ENCODE data around the gene MTX1.
A peak's percentile ranks its signal among the peaks of the same experiment; 100 is the strongest.
"Not testable (repeated sequence)": the region's sequence is repeated elsewhere in the genome, so short reads cannot be mapped to it uniquely, and the experiment has no call there.

The MTX1 gene

DNA sequence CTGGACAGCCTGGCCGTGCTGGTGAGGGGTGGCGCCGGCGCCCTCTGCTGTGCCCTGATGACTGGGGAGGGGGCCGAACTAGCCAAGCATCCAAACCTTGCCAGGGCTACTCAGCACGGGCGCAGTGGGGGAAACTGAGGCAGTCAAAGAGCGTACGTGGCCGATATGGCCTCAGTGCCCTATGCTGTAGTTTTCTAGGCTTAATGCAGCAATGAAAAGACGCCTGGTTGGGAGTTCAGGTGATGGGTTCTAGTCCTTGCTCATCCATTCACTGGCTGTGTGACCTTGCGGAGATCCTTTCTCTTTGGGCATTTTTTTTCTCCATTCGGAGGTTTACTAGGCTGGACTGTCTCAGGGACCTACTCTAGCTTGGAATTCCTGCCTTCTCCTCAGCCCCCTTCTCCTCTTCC is 822 bp downstream of the MTX1 start:
- DNase-seq, result no peak

DNA sequence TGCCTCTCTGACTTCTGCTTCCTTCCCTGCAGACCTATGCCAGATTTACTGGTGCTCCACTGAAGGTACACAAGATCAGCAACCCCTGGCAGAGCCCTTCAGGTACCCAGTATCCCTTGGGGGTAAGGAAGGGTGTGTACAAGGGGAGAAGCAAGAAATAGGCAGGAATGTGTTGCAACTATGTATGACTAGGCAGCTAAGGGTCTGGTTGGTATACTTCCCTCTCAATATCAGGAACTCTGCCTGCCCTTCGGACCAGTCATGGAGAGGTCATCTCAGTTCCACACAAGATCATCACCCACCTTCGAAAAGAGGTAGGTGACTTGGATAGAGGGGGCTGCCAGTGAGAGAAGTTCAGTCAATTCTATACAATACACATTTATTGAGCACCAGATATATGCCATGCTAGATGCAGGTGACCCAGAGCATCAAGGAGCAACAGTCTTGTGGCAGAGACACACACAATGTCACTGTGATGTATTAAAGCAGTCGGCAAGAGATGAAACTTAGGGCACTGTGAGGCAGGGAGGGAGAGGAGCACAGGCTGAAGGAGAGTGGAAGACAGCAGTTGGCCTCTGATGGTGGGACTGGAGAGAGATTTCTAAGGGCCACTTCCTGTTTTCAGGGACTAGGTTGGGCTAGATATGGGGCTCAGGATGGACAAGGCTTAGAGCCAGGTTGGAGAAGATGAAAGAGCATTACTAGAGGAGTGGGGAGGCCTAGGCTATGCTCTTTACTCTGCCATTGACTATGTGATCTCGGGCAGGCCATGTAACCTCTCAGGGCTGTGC is 2.0 kb downstream of the MTX1 start:
- DNase-seq, result no peak

DNA sequence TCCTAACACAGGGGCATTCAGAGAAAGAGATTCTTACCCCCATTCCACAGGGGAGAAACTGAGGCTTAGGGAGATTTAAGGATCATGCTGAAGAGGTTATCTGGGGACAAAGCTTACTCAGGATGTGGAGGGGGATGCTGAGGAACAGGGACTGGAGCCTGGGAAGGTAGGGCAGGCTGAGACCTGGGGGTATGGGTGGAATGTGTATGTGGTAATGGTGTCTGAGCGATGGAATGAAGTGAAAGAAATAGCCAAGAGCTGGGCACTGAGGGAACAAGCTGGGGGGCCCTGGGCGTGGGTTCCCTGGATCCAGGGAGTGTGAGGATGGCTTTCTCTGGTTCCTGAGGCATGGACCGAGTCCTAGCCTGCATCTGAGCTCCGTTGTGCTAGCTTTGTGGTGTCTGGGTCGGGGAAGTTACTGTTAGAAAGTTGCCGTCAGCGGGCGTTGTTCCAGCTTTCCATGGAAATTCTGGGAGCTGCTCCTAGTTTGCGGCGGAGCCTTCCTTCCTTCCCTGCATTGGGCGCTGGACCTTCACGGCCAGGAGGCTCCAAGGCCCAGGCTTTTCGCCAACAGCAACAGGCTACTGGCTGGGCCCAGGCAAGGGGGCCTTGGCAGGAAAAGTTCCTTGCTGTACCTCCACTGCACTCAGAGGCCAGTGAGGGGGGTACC is 3.0 kb downstream of the MTX1 start:
- DNase-seq, result not testable (repeated sequence)

DNA sequence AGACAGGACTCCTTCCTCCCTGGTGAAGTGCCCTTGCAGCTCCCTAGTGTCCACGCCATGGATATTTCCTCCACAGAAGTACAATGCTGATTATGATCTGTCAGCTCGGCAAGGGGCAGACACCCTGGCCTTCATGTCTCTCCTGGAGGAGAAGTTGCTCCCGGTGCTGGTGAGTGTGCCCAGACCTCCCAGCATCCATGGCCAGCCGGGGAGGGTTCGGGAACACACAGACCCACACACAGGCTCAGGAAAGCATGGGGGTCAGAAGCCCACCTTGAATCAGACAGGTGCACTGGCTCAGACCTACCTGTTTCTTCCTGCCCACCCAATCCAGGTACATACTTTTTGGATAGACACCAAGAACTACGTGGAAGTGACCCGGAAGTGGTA is 3.6 kb downstream of the MTX1 start:
- not testable (repeated sequence) for DNase-seq

DNA sequence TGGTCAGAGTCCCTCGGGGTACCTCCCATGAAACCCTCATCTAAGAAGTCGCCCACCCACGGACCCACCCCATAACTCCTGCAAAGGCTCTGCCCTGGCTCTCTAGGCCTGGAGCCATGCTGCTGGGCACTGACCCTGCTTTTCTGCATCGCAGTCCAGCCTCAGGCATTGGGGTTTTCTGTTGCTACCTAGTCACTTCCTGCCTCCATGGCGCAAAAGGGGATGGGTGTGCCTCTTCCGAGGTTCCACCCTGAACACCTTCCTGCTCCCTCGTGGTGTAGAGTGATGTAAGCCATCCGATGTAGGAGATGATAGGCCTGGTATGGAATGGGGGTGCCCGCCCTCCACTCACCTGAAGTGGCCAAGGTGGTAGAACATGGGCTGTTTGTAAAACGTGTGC is 6.2 kb downstream of the MTX1 start:
- DNase-seq, result not testable (repeated sequence)

DNA sequence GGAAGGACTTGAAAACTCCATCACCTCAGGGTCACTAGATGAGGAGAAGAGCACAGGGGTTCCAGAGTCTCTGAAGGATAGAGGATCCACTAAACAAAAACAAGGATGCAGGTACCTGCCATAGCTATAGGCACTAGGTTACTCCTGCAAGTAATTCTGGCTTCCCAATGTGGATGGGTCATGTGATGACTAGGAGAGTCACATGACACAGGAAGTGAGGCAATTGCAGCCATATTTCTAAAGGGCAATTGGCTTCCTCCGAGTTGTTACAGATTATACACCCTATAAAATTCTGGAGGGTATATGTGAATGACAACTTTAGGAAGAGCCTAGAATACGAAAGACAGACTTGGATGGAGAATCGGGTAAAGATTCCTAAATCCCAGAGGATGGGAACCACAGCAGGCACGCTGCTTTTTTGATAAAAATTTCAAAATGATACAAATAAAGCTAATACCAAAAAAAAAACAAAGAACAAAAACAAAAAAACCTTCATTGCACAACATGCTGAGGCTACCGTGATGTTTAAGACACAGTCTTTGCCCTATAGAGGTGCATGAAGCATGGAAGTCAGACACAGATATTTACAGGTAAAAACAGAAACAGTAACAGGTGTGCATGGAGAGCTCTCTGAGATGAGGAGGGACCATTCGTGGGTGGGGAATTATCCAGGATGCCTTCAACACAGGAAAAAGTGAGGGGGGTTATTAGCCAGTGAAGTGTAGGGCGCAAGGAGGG is 10.5 kb downstream of the MTX1 start:
- DNase-seq, result no peak

DNA sequence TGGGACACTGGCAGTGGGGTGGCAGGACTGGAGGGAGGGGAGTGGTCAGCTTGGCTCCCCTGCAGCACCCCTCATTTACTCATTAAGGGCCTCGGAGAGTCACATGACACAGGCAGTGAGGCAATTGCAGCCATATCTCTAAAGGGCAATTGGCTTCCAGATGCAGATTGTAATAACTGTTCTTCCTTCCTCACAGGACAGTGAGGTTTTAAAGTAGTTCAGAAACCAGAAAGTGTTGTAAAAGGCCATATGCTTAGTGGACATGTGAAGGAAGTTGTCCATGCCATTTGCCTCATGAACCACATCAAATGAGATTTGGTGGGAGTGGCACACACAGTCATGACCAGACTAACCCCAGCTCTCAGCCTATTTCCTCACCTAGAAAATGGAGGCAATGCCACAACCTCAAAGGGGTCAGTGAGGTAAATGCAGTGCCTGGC is 11.1 kb downstream of the MTX1 start:
- DNase-seq, result no peak

DNA sequence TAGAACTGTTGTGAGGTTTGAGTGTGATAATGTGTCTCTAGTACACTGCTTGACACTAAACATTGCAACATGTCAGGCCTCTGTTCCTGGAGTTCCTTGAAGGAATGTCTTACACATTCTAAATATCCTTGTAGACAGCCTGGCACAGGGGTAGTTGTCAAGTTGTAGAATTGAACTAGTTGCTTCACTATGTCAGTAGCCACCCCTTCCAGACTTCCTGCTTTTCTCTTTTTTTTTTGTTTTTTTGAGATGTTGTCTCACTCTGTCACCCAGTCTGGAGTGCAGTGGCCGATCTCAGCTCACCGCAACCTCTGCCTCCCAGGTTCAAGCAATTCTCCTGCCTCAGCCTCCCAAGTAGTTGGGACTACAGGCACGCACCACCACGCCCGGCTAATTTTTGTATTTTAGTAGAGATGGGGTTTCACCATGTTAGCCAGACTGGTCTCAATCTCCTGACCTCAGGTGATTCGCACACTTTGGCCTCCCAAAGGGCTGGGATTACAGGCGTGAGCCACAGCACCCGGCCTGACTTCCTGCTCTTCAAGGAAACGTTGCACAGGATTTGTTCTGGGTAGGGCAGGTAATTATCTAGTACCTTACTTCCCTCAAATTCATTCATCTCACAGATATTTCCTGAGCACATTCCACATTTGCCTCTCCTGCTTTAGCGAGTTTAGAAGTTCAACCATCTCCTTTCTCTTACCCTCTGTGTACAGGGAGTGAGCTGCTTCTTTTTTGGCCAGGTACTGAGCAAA is 11.9 kb downstream of the MTX1 start:
- DNase-seq, result not testable (repeated sequence)

GRCh38 chr1:155223047-155223446 is 14.6 kb downstream of the MTX1 start:
- no peak for DNase-seq

DNA sequence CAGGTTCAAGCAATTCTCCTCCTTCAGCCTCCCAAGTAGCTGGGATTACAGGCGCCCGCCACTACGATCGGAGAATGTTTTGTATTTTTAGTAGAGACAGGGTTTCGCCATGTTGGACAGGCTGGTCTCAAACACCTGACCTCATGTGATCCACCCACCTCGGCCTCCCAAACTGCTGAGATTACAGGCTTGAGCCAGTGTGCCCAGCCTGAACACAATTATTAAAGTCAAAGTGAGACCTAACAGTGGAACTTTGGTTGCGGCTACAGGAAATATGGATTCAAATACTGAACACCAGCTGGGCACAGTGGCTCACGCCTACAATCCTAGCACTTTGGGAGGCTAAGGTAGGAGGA is 16.9 kb downstream of the MTX1 start:
- not testable (repeated sequence) for DNase-seq

DNA sequence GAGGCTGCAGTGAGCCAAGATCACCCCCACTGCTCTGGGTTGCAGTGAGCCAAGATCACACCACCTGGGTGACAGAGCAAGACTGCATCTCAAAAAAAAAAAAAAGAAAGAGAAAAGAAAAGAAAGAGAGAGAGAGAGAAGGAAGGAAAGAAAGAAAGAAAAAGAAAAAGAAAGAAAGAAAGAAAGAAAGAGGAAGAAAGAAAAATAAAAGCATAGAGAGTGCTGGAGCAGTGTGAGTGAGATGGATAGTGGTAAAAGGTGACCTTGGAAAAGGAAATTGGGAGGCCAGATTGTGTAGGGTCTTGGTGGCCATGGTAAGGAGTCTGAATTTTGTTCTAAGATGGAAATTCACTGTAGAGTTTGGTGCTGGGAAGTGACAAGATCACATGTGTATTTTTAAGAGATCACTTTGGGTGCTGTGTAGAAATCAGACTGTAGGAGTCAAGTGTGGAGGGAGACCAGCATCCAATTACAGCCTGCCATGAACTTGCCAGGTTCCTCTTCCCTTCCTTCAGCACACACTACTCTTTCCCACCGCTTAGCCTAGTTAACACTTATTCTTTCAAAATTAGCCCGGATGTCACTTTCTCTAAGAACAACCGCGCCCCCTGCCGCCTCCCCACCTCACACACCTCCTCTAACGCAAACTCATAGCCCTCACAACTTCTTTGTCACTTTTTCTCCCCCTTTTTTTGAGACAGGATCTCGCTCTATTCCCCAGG is 17.9 kb downstream of the MTX1 start:
- peak; percentile 83 for DNase-seq

- DNase-seq, result peak; percentile 42
These were observed 18.4 kb downstream of the MTX1 start for GRCh38 chr1:155226910-155227260.

- peak; percentile 98 for DNase-seq
These were observed 19.0 kb downstream of the MTX1 start for GRCh38 chr1:155227261-155228095.

DNA sequence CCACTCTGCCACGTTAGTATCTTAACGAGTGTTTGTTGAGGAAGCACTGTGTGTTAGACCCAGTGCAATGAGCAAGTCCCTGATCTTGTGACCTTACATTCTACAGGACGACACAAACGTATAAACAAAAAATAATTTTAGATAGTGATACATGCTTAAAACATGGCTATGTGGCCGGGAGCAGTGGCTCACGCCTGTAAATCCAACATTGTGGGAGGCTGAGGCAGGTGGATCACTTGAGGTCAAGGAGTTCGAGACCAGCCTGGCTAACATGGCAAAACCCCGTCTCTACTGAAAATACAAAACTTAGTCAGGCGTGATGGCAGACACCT is 19.6 kb downstream of the MTX1 start:
- DNase-seq, result no peak

DNA sequence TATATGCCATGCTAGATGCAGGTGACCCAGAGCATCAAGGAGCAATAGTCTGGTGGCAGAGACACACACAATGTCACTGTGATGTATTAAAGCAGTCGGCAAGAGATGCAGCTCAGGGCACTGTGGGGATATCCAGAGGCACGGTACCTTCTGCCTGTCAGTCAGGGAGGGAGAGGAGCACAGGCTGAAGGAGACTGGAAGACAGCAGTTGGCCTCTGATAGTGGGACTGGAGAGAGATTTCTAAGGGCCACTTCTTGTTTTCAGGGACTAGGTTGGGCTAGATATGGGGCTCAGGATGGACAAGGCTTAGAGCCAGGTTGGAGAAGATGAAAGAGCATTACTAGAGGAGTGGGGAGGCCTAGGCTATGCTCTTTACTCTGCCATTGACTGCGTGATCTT is 22.8 kb downstream of the MTX1 start:
- not testable (repeated sequence) for DNase-seq

- DNase-seq, result not testable (repeated sequence)
These were observed 23.8 kb downstream of the MTX1 start for GRCh38 chr1:155232001-155232978.

DNA sequence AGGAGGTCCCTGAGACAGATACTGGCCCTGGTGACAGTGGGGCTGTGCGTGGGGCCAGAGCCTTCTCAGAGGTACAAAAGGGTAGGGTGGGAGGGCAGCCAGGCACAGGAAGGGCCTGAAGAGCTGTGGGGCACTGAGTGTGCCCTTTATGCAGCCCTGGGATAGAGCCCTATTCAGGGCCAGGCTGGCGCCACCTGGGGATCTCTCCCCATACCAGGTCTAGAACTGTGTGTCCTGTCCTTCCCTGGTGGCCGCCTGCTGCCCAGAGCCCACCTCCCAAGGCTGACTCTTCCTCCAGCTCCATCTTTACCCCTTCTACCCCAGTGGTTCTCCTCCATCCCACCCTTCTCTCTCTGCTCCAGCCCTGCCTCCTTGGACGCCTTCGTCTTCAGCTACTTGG is 25.0 kb downstream of the MTX1 start:
- not testable (repeated sequence) for DNase-seq

- DNase-seq, result not testable (repeated sequence)
These were observed 26.9 kb downstream of the MTX1 start for GRCh38 chr1:155235375-155235774.

GRCh38 chr1:155236451-155236850 is 28.0 kb downstream of the MTX1 start:
- DNase-seq, result no peak

DNA sequence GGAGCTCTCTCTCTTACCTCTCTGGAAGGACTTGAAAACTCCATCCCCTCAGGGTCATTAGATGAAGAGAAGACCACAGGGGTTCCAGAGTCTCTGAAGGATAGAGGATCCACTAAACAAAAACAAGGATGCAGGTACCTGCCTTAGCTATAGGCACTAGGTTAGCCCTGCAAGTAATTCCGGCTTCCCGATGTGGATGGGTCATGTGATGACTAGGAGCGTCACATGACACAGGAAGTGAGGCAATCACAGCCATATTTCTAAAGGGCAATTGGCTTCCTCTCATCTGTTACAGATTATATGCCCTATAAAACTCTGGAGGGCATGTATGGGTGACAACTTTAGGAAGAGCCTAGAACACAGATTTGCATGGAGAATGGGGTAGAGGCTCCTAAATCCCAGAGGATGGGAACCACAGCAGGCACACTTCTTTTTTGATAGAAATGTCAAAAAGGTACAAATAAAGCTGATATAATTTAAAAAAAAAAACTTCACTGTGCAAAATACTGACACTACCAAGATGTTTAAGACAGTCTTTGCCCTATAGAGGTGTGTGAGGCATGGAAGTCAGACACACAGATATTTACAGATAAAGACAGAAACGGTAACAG is 32.7 kb downstream of the MTX1 start:
- DNase-seq, result peak; percentile 42
